ENCODE data around the gene P2RX2. TPM values are rescaled to one million over a fixed set of nuclear protein-coding genes. Genes with fewer than 3 reads are reported as not detected.

Gene P2RX2
- total and polyA plus RNA-seq, 4 donors, result not detected

- Histone ChIP-seq H3K9me3 (ENCODE audit: control insufficient read depth in 4 of 4, low read length in 3 of 4) (no peaks in the 10 kb centered on the region), H3K9ac (ENCODE audit: low read depth in 1 of 2, low read length in 2 of 2) (no peak overlapping the region), H3K36me3 (ENCODE audit: control insufficient read depth in 4 of 4, insufficient read depth in 3 of 4, low read depth in 1 of 4, low read length in 3 of 4) (peaks cover 12 to 76% (median 41%) of the 10 kb centered on the region in 4 donors), H3K27ac (ENCODE audit: low read depth in 1 of 2, low read length in 2 of 2) (no peak overlapping the region), H3K4me3 (ENCODE audit: low read depth in 1 of 3, low read length in 3 of 3) (no peak overlapping the region), H3K27me3 (ENCODE audit: control insufficient read depth in 4 of 4, insufficient read depth in 4 of 4, low read length in 3 of 4) (no peaks in the 10 kb centered on the region), H3K4me1 (ENCODE audit: control insufficient read depth in 4 of 4, insufficient read depth in 4 of 4, low read length in 3 of 4) (no peaks in the 10 kb centered on the region)
- no peak for DNase-seq (ENCODE audit: low spot score)
- WGBS, result 90% methylated on average over 12 of the region's 12 CpGs
- no peak for TF ChIP-seq FOXA2 (IDR thresholded peaks at IDR 0.05)
- TF ChIP-seq, protein P1, sequence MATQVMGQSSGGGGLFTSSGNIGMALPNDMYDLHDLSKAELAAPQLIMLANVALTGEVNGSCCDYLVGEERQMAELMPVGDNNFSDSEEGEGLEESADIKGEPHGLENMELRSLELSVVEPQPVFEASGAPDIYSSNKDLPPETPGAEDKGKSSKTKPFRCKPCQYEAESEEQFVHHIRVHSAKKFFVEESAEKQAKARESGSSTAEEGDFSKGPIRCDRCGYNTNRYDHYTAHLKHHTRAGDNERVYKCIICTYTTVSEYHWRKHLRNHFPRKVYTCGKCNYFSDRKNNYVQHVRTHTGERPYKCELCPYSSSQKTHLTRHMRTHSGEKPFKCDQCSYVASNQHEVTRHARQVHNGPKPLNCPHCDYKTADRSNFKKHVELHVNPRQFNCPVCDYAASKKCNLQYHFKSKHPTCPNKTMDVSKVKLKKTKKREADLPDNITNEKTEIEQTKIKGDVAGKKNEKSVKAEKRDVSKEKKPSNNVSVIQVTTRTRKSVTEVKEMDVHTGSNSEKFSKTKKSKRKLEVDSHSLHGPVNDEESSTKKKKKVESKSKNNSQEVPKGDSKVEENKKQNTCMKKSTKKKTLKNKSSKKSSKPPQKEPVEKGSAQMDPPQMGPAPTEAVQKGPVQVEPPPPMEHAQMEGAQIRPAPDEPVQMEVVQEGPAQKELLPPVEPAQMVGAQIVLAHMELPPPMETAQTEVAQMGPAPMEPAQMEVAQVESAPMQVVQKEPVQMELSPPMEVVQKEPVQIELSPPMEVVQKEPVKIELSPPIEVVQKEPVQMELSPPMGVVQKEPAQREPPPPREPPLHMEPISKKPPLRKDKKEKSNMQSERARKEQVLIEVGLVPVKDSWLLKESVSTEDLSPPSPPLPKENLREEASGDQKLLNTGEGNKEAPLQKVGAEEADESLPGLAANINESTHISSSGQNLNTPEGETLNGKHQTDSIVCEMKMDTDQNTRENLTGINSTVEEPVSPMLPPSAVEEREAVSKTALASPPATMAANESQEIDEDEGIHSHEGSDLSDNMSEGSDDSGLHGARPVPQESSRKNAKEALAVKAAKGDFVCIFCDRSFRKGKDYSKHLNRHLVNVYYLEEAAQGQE (IDR thresholded peaks at IDR 0.05), result no peak
- TF ChIP-seq EGR1 (IDR thresholded peaks at IDR 0.05; ENCODE audit: low read depth in 2 of 2), result no peak
- TF ChIP-seq YY1 (IDR thresholded peaks at IDR 0.05), result no peak
- no peak for TF ChIP-seq FOXA1 (IDR thresholded peaks at IDR 0.05)
- TF ChIP-seq, protein P2, sequence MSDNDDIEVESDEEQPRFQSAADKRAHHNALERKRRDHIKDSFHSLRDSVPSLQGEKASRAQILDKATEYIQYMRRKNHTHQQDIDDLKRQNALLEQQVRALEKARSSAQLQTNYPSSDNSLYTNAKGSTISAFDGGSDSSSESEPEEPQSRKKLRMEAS (IDR thresholded peaks at IDR 0.05), result no peak
- no peak for TF ChIP-seq ZBTB33 (IDR thresholded peaks at IDR 0.05)
- TF ChIP-seq GABPA (IDR thresholded peaks at IDR 0.05 in 1 of 2, conservative IDR thresholded peaks at IDR 0.05 in 1 of 2), result no peak
- TF ChIP-seq NR2F2 (IDR thresholded peaks at IDR 0.05), result no peak
- TF ChIP-seq RAD21 (IDR thresholded peaks at IDR 0.05), result no peak
- TF ChIP-seq, protein P3, sequence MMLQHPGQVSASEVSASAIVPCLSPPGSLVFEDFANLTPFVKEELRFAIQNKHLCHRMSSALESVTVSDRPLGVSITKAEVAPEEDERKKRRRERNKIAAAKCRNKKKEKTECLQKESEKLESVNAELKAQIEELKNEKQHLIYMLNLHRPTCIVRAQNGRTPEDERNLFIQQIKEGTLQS (IDR thresholded peaks at IDR 0.05), result no peak
- TF ChIP-seq HNF4G (IDR thresholded peaks at IDR 0.05), result no peak
- TF ChIP-seq, protein P4, sequence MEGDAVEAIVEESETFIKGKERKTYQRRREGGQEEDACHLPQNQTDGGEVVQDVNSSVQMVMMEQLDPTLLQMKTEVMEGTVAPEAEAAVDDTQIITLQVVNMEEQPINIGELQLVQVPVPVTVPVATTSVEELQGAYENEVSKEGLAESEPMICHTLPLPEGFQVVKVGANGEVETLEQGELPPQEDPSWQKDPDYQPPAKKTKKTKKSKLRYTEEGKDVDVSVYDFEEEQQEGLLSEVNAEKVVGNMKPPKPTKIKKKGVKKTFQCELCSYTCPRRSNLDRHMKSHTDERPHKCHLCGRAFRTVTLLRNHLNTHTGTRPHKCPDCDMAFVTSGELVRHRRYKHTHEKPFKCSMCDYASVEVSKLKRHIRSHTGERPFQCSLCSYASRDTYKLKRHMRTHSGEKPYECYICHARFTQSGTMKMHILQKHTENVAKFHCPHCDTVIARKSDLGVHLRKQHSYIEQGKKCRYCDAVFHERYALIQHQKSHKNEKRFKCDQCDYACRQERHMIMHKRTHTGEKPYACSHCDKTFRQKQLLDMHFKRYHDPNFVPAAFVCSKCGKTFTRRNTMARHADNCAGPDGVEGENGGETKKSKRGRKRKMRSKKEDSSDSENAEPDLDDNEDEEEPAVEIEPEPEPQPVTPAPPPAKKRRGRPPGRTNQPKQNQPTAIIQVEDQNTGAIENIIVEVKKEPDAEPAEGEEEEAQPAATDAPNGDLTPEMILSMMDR (IDR thresholded peaks at IDR 0.05; ENCODE audit: low read depth, low read length, missing input control), result no peak
- TF ChIP-seq SP1 (IDR thresholded peaks at IDR 0.05), result no peak
- TF ChIP-seq JUND (IDR thresholded peaks at IDR 0.05), result no peak
- TF ChIP-seq TAF1 (conservative IDR thresholded peaks at IDR 0.05), result no peak
- TF ChIP-seq HNF4A (conservative IDR thresholded peaks at IDR 0.05), result no peak
- TF ChIP-seq RXRA (IDR thresholded peaks at IDR 0.05), result no peak
Measured at GRCh38 chr12:132639956-132640520, 21.5 kb downstream of the P2RX2 start.

Data from liver (tissue), 9 donors.